Keratinocyte (primary cell): ENCODE data around the gene MED27. TPM values are rescaled to one million over a fixed set of nuclear protein-coding genes. Genes with fewer than 3 reads are reported as not detected.

Experiments used
- DNase-seq: peaks from one replicate; pipeline ENCODE4 v3.0.0-alpha.2; 2011; ENCODE audit warnings: low read depth, missing footprints, low spot score
- FAIRE-seq: peaks from 2 replicates; lab custom pipeline; 2011; peaks lifted over from hg19 to GRCh38; lab: Jason Lieb, UNC
- H2AFZ ChIP-seq: 2 replicates; pipeline ENCODE4 v1.6.0; 2012; ENCODE audit warnings: low read length, control low read depth, inconsistent platforms; ENCODE audit not compliant: control insufficient read depth
- H3K27ac ChIP-seq: 2 replicates; pipeline ENCODE4 v1.5.1; 2011; ENCODE audit warnings: low read length; ENCODE audit not compliant: control insufficient read depth, insufficient read depth
- H3K27me3 ChIP-seq: 3 replicates; pipeline ENCODE4 v1.6.0; 2011; ENCODE audit warnings: low read length; ENCODE audit not compliant: control insufficient read depth, insufficient read depth; ENCODE audit errors: extremely low read depth
- H3K36me3 ChIP-seq, 2 experiments: 2 replicates in 1 of 2; 3 replicates in 1 of 2; pipeline ENCODE4 v1.5.1; 2011; ENCODE audit warnings: low read length in 2 of 2, mild to moderate bottlenecking in 1 of 2; ENCODE audit not compliant: control insufficient read depth in 2 of 2, insufficient read depth in 2 of 2; ENCODE audit errors: extremely low read depth in 1 of 2
- H3K4me1 ChIP-seq: 3 replicates; pipeline ENCODE4 v1.5.1; 2011; ENCODE audit warnings: low read length; ENCODE audit not compliant: control insufficient read depth, insufficient read depth; ENCODE audit errors: extremely low read depth
- H3K4me2 ChIP-seq: 3 replicates; pipeline ENCODE4 v1.6.0; 2011; ENCODE audit warnings: low read depth, low read length; ENCODE audit not compliant: control insufficient read depth, insufficient read depth; ENCODE audit errors: extremely low read depth
- H3K4me3 ChIP-seq, 3 experiments: fragments of 200-600 bp in 1 of 3; sonication (generic) in 1 of 3; 2 replicates in 2 of 3; 3 replicates in 1 of 3; pipeline ENCODE4 v1.5.1; 2011 to 2016; ENCODE audit warnings: low read length in 3 of 3, mild to moderate bottlenecking in 3 of 3, control low read depth in 2 of 3, inconsistent platforms in 1 of 3, low read depth in 1 of 3, mixed read lengths in 1 of 3, mixed run types in 1 of 3, moderate library complexity in 1 of 3; ENCODE audit not compliant: control insufficient read depth in 2 of 3, insufficient read depth in 2 of 3; ENCODE audit errors: extremely low read depth in 1 of 3
- H3K79me2 ChIP-seq: 2 replicates; pipeline ENCODE4 v1.6.0; 2012; ENCODE audit warnings: low read length; ENCODE audit not compliant: control insufficient read depth, insufficient read depth
- H3K9ac ChIP-seq: 3 replicates; pipeline ENCODE4 v1.6.0; 2011; ENCODE audit warnings: low read length; ENCODE audit not compliant: control insufficient read depth, insufficient read depth; ENCODE audit errors: extremely low read depth
- H3K9me1 ChIP-seq: 3 replicates; pipeline ENCODE4 v1.6.0; 2011; ENCODE audit warnings: low read length; ENCODE audit not compliant: control insufficient read depth, insufficient read depth; ENCODE audit errors: extremely low read depth
- H3K9me3 ChIP-seq: 2 replicates; pipeline ENCODE4 v1.5.1; 2012; ENCODE audit warnings: low read depth, low read length; ENCODE audit not compliant: control insufficient read depth
- H4K20me1 ChIP-seq: 3 replicates; pipeline ENCODE4 v1.6.0; 2011; ENCODE audit warnings: low read length; ENCODE audit not compliant: control insufficient read depth, insufficient read depth; ENCODE audit errors: extremely low read depth
- EZH2 ChIP-seq: IDR thresholded peaks from one replicate; pipeline ENCODE4 v1.6.1; 2012; ENCODE audit warnings: inconsistent platforms, mild to moderate bottlenecking, low read length, moderate library complexity
- dilution Hi-C: fragments of 300-500 bp; cut with MboI; formaldehyde crosslinking; loops from one replicate; pipeline ENCODE4 v1.7.0; 2020; ENCODE audit warnings: low sequenced_read_pairs; ENCODE audit not compliant: extremely low pct_ligation_motif_present
- polyA plus RNA-seq, 5 experiments: library from polyadenylated mRNA; depleted of rRNA in 3 of 5; stranded (reverse) in 3 of 5; stranded (forward) in 1 of 5; unstranded in 1 of 5; fragments of >200 nt; gene quantifications; 1 replicate in 1 of 5; 2 replicates in 3 of 5; 3 replicates in 1 of 5; pipeline versions ENCODE4 v1.2.1 to v1.2.3, GENCODE V29; 2011 to 2012; ENCODE audit warnings: missing spikeins in 2 of 5, low read depth in 1 of 5, low replicate concordance in 1 of 5
- TF ChIP-seq, protein P1 (sequence below), 3 experiments: IDR thresholded peaks in 1 of 3; conservative IDR thresholded peaks in 1 of 3; optimal IDR thresholded peaks in 1 of 3; 2 replicates in 2 of 3; 3 replicates in 1 of 3; pipeline versions ENCODE3 to v1.5.1; 2011; ENCODE audit warnings: low read length in 3 of 3, mild to moderate bottlenecking in 3 of 3, moderate library complexity in 2 of 3, control low read depth in 1 of 3, inconsistent platforms in 1 of 3; ENCODE audit not compliant: insufficient read depth in 2 of 3; ENCODE audit errors: extremely low read depth in 1 of 3

The MED27 gene
- polyA plus RNA-seq, 1 donor (not counting 4 experiments of a cell fraction or from before 2014, with no cell fraction given) = 39.0 TPM

- DNase-seq (no peak), FAIRE-seq (no peak)
- Histone ChIP-seq H3K36me3 (no peaks in the 10 kb centered on the region), H3K27me3 (peaks cover 4% of the 10 kb centered on the region), H3K4me2 (no peak overlapping the region), H2AFZ (no peak overlapping the region), H4K20me1 (peaks cover 4% of the 10 kb centered on the region), H3K4me3 (no peak overlapping the region), H3K9me1 (no peaks in the 10 kb centered on the region), H3K9me3 (no peaks in the 10 kb centered on the region), H3K4me1 (no peaks in the 10 kb centered on the region), H3K79me2 (no peaks in the 10 kb centered on the region), H3K27ac (no peak overlapping the region), H3K9ac (no peak overlapping the region)
- TF ChIP-seq, protein P1, sequence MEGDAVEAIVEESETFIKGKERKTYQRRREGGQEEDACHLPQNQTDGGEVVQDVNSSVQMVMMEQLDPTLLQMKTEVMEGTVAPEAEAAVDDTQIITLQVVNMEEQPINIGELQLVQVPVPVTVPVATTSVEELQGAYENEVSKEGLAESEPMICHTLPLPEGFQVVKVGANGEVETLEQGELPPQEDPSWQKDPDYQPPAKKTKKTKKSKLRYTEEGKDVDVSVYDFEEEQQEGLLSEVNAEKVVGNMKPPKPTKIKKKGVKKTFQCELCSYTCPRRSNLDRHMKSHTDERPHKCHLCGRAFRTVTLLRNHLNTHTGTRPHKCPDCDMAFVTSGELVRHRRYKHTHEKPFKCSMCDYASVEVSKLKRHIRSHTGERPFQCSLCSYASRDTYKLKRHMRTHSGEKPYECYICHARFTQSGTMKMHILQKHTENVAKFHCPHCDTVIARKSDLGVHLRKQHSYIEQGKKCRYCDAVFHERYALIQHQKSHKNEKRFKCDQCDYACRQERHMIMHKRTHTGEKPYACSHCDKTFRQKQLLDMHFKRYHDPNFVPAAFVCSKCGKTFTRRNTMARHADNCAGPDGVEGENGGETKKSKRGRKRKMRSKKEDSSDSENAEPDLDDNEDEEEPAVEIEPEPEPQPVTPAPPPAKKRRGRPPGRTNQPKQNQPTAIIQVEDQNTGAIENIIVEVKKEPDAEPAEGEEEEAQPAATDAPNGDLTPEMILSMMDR (optimal IDR thresholded peaks at IDR 0.05 in 1 of 3, IDR thresholded peaks at IDR 0.05 in 1 of 3, conservative IDR thresholded peaks at IDR 0.05 in 1 of 3; ENCODE audit: extremely low read depth in 1 of 3, insufficient read depth in 2 of 3, low read length in 3 of 3) = no peak
- TF ChIP-seq EZH2 = no peak
- dilution Hi-C loops = no loop called here
These were observed 231.0 kb downstream of the MED27 start for GRCh38 chr9:131848570-131849160.

DNA sequence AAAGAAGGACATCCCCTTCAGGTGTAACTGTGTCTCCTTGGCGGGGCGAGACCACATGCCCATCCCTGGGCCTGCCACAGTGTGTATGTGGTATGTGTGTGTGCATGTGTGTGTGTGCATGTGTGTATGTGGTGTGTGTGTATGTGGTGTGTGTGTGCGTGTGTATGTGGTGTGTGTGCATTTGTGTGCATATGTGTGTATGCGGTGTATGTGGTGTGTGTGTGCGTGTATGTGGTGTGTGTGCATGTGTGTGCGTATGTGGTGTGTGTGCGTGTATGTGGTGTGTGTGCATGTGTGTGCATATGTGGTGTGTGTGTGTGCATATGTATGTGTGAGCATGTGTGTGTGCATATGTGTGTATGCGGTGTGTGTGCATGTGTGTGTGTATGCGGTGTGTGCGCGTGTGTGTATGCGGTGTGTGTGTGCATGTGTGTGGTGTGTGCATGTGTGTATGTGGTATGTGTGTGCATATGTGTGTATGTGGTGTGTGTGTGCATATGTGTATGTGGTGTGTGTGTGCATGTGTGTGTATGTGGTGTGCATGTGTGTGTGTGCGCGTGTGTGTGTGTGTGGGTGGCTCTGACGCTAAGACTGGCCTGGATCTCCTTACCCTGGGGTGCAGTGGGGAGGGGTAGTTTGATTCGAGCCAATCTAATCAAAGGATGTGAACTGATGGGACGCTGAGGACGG, 231.9 kb downstream of the MED27 start:
- dilution Hi-C loops = no loop called here
- Histone ChIP-seq H3K36me3 (no peaks in the 10 kb centered on the region), H3K79me2 (no peaks in the 10 kb centered on the region), H3K9me3 (no peaks in the 10 kb centered on the region), H3K27ac (no peak overlapping the region), H3K4me1 (no peaks in the 10 kb centered on the region), H3K9ac (no peak overlapping the region), H4K20me1 (no peaks in the 10 kb centered on the region), H3K4me3 (no peak overlapping the region), H3K4me2 (no peak overlapping the region), H3K27me3 (peaks cover 4% of the 10 kb centered on the region), H2AFZ (no peak overlapping the region), H3K9me1 (no peaks in the 10 kb centered on the region)
- DNase-seq (no peak), FAIRE-seq (no peak)
- TF ChIP-seq, protein P1 (optimal IDR thresholded peaks at IDR 0.05 in 1 of 3, IDR thresholded peaks at IDR 0.05 in 1 of 3, conservative IDR thresholded peaks at IDR 0.05 in 1 of 3; ENCODE audit: extremely low read depth in 1 of 3, insufficient read depth in 2 of 3, low read length in 3 of 3) = no peak
- TF ChIP-seq EZH2 = no peak
